Cardiac fibroblast (primary cell): Measurements from ENCODE around the gene PCDH7.

Source experiments
- DNase-seq, 2 donors: peaks; one replicate each; pipeline versions ENCODE4 v3.0.0 to v3.0.0-alpha.2; 2010; ENCODE audit warnings: low read depth in 2 of 2
- H3K4me3 ChIP-seq, 2 donors: replicated peaks in 1 of 2; 1 replicate in 1 of 2; 2 replicates in 1 of 2; pipeline ENCODE4 v1.5.1; 2011; ENCODE audit warnings: low read depth in 2 of 2, low read length in 2 of 2, mild to moderate bottlenecking in 2 of 2, moderate library complexity in 1 of 2
- CTCF ChIP-seq: IDR thresholded peaks from one replicate; pipeline ENCODE4 v1.5.1; 2011; ENCODE audit warnings: low read depth, mild to moderate bottlenecking, low read length, inconsistent platforms

The PCDH7 gene

GRCh38 chr4:30726090-30726675 lies 6.0 kb downstream of the PCDH7 start:
- DNase-seq, result no peak
- H3K4me3 ChIP-seq, result no peak overlapping the region
- TF ChIP-seq CTCF, result no peak

DNA sequence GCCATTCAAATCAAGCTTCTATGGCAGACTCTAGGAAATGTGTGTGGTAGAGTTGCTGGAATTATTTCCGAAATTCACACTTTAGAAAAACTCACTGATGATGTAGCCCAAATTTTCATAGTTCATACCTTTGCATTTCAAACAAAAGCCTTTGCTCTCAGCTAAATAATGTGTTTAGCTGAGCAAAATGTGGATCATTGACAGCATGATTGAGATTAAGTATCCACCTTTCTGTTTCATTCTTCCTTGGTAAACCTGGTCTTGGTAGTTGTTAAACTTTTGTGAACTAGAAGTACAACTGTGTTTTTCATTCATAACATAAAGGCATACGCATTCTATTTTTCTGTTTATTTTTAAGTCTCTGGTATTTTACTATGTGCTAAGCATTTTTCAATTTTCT lies 7.2 kb downstream of the PCDH7 start:
- no peak overlapping the region for H3K4me3 ChIP-seq
- no peak for TF ChIP-seq CTCF
- no peak for DNase-seq

DNA sequence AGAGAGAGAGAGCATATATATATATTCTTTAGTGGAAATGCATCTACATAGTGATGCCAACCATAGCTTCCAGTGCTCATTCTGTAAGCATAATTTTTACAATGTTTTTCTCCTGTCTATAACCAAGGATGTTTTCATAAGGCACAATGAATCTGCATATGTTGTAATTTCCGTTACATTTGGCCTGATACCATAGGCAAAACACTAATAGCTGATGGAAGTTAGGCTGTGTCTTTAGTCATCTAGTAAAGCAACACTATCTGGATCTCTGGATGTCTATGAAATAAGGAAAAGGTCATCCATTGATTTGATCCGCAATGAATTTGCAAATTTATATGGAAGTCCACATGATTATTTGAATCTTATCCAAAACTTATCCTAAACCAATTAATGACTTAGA lies 8.1 kb downstream of the PCDH7 start:
- no peak overlapping the region for H3K4me3 ChIP-seq
- TF ChIP-seq CTCF, result no peak
- peak; percentile 14 to 27 for DNase-seq

- H3K4me3 ChIP-seq, result no peak overlapping the region
- no peak for DNase-seq
- no peak for TF ChIP-seq CTCF
These were observed 23.7 kb downstream of the PCDH7 start for GRCh38 chr4:30743897-30744296.

DNA sequence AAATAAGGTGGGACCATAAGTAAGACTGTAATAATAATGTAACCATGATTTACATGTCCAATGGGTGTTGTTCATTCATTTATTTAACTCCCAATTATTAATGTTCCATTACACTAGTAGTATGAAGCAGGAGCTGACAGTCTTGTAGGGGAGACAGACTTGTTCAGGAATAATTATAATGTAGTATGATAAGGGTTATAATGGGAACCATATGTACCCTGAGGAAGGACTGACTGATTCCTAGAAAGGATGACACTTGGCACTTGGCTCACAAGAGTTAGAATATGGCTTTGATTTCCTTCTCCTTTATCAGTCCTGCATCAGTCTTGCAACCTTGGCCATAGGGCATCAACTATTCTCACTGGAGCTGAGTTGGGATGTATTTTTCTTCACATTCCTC lies 24.2 kb downstream of the PCDH7 start:
- TF ChIP-seq CTCF, result no peak
- DNase-seq, result no peak
- no peak overlapping the region for H3K4me3 ChIP-seq

DNA sequence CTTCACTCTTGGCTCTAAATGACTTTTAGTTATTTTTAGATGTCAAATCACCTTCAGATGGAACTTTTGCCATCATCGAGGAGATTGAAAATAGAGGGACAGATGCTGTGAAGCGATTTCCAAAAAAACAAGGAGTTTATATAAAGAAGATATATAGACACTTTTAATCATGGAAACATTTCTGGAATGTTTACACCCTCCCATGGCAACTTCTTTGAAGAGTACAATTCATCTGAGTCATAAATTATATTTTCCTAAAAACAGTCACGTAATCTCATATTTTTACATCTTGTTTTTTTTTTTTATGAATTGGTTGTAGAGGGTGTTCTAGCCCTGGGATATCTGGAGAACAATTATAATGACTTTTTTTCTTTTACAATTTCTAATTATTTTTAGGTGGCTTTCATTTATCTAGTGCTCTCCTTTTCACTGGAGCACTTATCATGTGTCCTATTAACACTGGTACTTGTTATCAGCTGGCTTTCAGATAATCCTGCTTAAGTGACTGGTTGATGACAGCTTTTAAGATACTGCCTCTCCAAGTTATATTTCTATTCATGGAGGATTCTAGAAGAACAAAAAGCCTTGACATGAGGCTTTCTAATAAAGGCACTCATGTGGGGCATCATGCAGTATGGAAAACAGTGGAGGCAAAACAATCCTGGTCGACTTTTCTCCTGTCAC lies 24.9 kb downstream of the PCDH7 start:
- peak; percentile 60 to 67 for DNase-seq
- TF ChIP-seq CTCF, result no peak
- no peak overlapping the region for H3K4me3 ChIP-seq
